ENCODE measurements around the gene CGB1. TPM values are rescaled to one million over a fixed set of nuclear protein-coding genes. Genes with fewer than 3 reads are reported as not detected.

Gene CGB1
- total and polyA plus RNA-seq, 9 of the 15 experiments (the other 6 are each of a cell fraction or from before 2014, with no cell fraction given): not detected

GRCh38 chr19:49059053-49059452, 22.4 kb upstream of the CGB1 start:
- ATAC-seq: no peak
- no peaks in the 10 kb centered on the region for H3K9me1 ChIP-seq (ENCODE audit: control insufficient read depth, insufficient read depth, low read length)
- 0% methylated on average over 1 of the region's 9 CpGs for WGBS (ENCODE audit: insufficient coverage, low coverage, missing lambda C conversion rate)

More at GRCh38 chr19:49059053-49059452, 22.4 kb upstream of the CGB1 start:
- DNase-seq (ENCODE audit: extremely low read depth in 1 of 4, low spot score in 3 of 4) (no peak), FAIRE-seq (no peak)
- H4K20me1 ChIP-seq (replicated peaks; ENCODE audit: control insufficient read depth, insufficient read depth, low read length): peaks cover 4% of the 10 kb centered on the region; the same call in 1 of the 2 replicates
- POLR2A ChIA-PET: interaction anchor here (0.8 kb wide), 1 partner anchor 11 kb away, joined by 3 read pairs; no protein-coding TSS in a partner anchor
- H3K4me3 ChIP-seq: no peak overlapping the region
- peaks cover 17 to 62% of the 10 kb centered on the region in 2 experiments; a peak in 3 of 5 replicates for H3K27me3 ChIP-seq (ENCODE audit: control insufficient read depth in 2 of 2, insufficient read depth in 2 of 2, low read length in 2 of 2)
- H3K9me3 ChIP-seq (replicated peaks; ENCODE audit: control insufficient read depth, insufficient read depth, low read depth, low read length): no peaks in the 10 kb centered on the region
- in situ Hi-C loops (cut with MboI) (no loop called here), intact Hi-C loops (cut with micrococcal nuclease) (no loop called here)
- no peak for TF ChIP-seq YBX1 (IDR thresholded peaks at IDR 0.05)
- no peak for TF ChIP-seq ATF7 (IDR thresholded peaks at IDR 0.05)
- no peak for TF ChIP-seq PHF20 (IDR thresholded peaks at IDR 0.05; ENCODE audit: partially characterized antibody)
- no peak for TF ChIP-seq POLR2H (tag; IDR thresholded peaks at IDR 0.05; ENCODE audit: low read depth)
- no peak for TF ChIP-seq RFX7 (CRISPR knock-in tag; IDR thresholded peaks at IDR 0.05)
- no peak for TF ChIP-seq E2F8 (IDR thresholded peaks at IDR 0.05; ENCODE audit: low read depth, partially characterized antibody)
- TF ChIP-seq ATF1 (CRISPR knock-in tag; IDR thresholded peaks at IDR 0.05): no peak
- TF ChIP-seq ATF1 (tag; IDR thresholded peaks at IDR 0.05): no peak
- no peak for TF ChIP-seq MEF2A (IDR thresholded peaks at IDR 0.05; ENCODE audit: control insufficient read depth, low read depth, low read length)
- no peak for TF ChIP-seq MAZ (CRISPR knock-in tag; conservative IDR thresholded peaks at IDR 0.05 in 1 of 2, IDR thresholded peaks at IDR 0.05 in 1 of 2)
- TF ChIP-seq NFE2 (IDR thresholded peaks at IDR 0.05; ENCODE audit: low read depth): no peak
- TF ChIP-seq SREBF1 (IDR thresholded peaks at IDR 0.05; ENCODE audit: borderline replicate concordance, low read depth, low read length): no peak
- TF ChIP-seq HMG20B (CRISPR knock-in tag; IDR thresholded peaks at IDR 0.05): no peak
- no peak for TF ChIP-seq NONO (IDR thresholded peaks at IDR 0.05; ENCODE audit: low read depth in 2 of 2, low read length in 1 of 2)
- TF ChIP-seq CSDE1 (IDR thresholded peaks at IDR 0.05): no peak
- TF ChIP-seq HDGF (IDR thresholded peaks at IDR 0.05): no peak
- TF ChIP-seq FOXP4 (CRISPR knock-in tag; IDR thresholded peaks at IDR 0.05; ENCODE audit: borderline replicate concordance): no peak
- TF ChIP-seq RCOR1 (IDR thresholded peaks at IDR 0.05; ENCODE audit: borderline replicate concordance in 1 of 2, low read depth in 2 of 2, low read length in 2 of 2): no peak
- no peak for TF ChIP-seq ID3 (CRISPR knock-in tag; IDR thresholded peaks at IDR 0.05)
- TF ChIP-seq ID3 (tag; IDR thresholded peaks at IDR 0.05): no peak
- TF ChIP-seq PML (IDR thresholded peaks at IDR 0.05; ENCODE audit: low read length): no peak
- no TSS peak for BruUV-seq (replicated peaks)
- H3K9ac ChIP-seq (ENCODE audit: insufficient read depth in 1 of 2, low read depth in 2 of 2, low read length in 2 of 2): no peak overlapping the region
- peaks cover 2 to 35% of the 10 kb centered on the region in 2 experiments; a peak in 3 of 5 replicates for H3K4me1 ChIP-seq (replicated peaks in 1 of 2; ENCODE audit: control insufficient read depth in 2 of 2, insufficient read depth in 2 of 2, low read length in 2 of 2)
- no peak overlapping the region for H2AFZ ChIP-seq (ENCODE audit: low read depth, low read length)
- CTCF ChIA-PET (ENCODE audit: low intra/inter-chr PET ratio): no interaction called here
- H3K4me2 ChIP-seq (ENCODE audit: insufficient read depth, low read length): no peak overlapping the region
- no peaks in the 10 kb centered on the region for H3K36me3 ChIP-seq (ENCODE audit: control insufficient read depth, insufficient read depth, low read length)
- no peaks in the 10 kb centered on the region for H3K79me2 ChIP-seq (ENCODE audit: control insufficient read depth, insufficient read depth, low read length)
- no peak overlapping the region for H3K27ac ChIP-seq (ENCODE audit: extremely low read depth, low read depth, low read length)

Data from K562 (cell line).